ENCODE data around the gene FXYD1.

Gene FXYD1

GRCh38 chr19:35167251-35168119, 28.9 kb downstream of the FXYD1 start:
- Histone ChIP-seq H3K27me3 (ENCODE audit: insufficient read depth, low read depth, severe bottlenecking) (no peaks in the 10 kb centered on the region), H3K27ac (no peak overlapping the region), H3K9me3 (ENCODE audit: severe bottlenecking) (peaks cover 12% of the 10 kb centered on the region), H3K36me3 (peaks cover 33% of the 10 kb centered on the region), H3K4me3 (ENCODE audit: low read depth, low read length) (no peak overlapping the region)
- no peak for TF ChIP-seq CTCF (IDR thresholded peaks at IDR 0.05; ENCODE audit: low read depth, low read length)
- no peak for DNase-seq

GRCh38 chr19:35168196-35168595, 29.6 kb downstream of the FXYD1 start:
- Histone ChIP-seq H3K9me3 (ENCODE audit: severe bottlenecking) (peaks cover 12% of the 10 kb centered on the region), H3K4me3 (ENCODE audit: low read depth, low read length) (no peak overlapping the region), H3K27me3 (ENCODE audit: insufficient read depth, low read depth, severe bottlenecking) (no peaks in the 10 kb centered on the region), H3K27ac (no peak overlapping the region), H3K36me3 (peaks cover 27% of the 10 kb centered on the region)
- DNase-seq, result no peak
- no peak for TF ChIP-seq CTCF (IDR thresholded peaks at IDR 0.05; ENCODE audit: low read depth, low read length)

- TF ChIP-seq CTCF (IDR thresholded peaks at IDR 0.05; ENCODE audit: low read depth, low read length), result no peak
- DNase-seq, result no peak
- H3K27me3 ChIP-seq (ENCODE audit: insufficient read depth, low read depth, severe bottlenecking), result no peaks in the 10 kb centered on the region
- no peak overlapping the region for H3K27ac ChIP-seq
- H3K9me3 ChIP-seq (ENCODE audit: severe bottlenecking), result peaks cover 12% of the 10 kb centered on the region
- H3K36me3 ChIP-seq, result peaks cover 23% of the 10 kb centered on the region
- no peak overlapping the region for H3K4me3 ChIP-seq (ENCODE audit: low read depth, low read length)
Observed at GRCh38 chr19:35169221-35169995, 30.8 kb downstream of the FXYD1 start.

- no peak overlapping the region for H3K27ac ChIP-seq
- no peak for TF ChIP-seq CTCF (IDR thresholded peaks at IDR 0.05; ENCODE audit: low read depth, low read length)
- H3K9me3 ChIP-seq (ENCODE audit: severe bottlenecking), result peaks cover 12% of the 10 kb centered on the region
- no peak overlapping the region for H3K4me3 ChIP-seq (ENCODE audit: low read depth, low read length)
- no peaks in the 10 kb centered on the region for H3K27me3 ChIP-seq (ENCODE audit: insufficient read depth, low read depth, severe bottlenecking)
- DNase-seq, result no peak
- H3K36me3 ChIP-seq, result peaks cover 13% of the 10 kb centered on the region
Observed at GRCh38 chr19:35170359-35171061, 31.9 kb downstream of the FXYD1 start.

- Histone ChIP-seq H3K27me3 (ENCODE audit: insufficient read depth, low read depth, severe bottlenecking) (no peaks in the 10 kb centered on the region), H3K4me3 (ENCODE audit: low read depth, low read length) (no peak overlapping the region), H3K9me3 (ENCODE audit: severe bottlenecking) (peaks cover 3% of the 10 kb centered on the region), H3K27ac (no peak overlapping the region), H3K36me3 (peaks cover 1% of the 10 kb centered on the region; the same call in 1 of the 2 replicates)
- no peak for TF ChIP-seq CTCF (IDR thresholded peaks at IDR 0.05; ENCODE audit: low read depth, low read length)
- no peak for DNase-seq
Observed at GRCh38 chr19:35171730-35172129, 33.1 kb downstream of the FXYD1 start.

Data from WERI-Rb-1 (cell line).